Muscle of arm (tissue), 14 donors: Measurements from ENCODE around the gene SLC6A19. TPM values are rescaled to one million over a fixed set of nuclear protein-coding genes. Genes with fewer than 3 reads are reported as not detected.
"Not testable (repeated sequence)": the region's sequence is repeated elsewhere in the genome, so short reads cannot be mapped to it uniquely, and the experiment has no call there.

Source experiments
- DNase-seq: peaks from one replicate; pipeline ENCODE4 v3.0.0-alpha.2; 2013
- long read RNA-seq, 11 donors: transcript quantifications; one replicate each; lab custom pipeline, GENCODE V29; 2026
- polyA plus RNA-seq, 12 donors: library from polyadenylated mRNA; unstranded; fragments of 120-200 nt; gene quantifications; one replicate each; pipeline ENCODE4 v1.2.1, GENCODE V29; 2013; ENCODE audit not compliant: insufficient read length in 12 of 12

SLC6A19 gene
- polyA plus RNA-seq, result 1 to 10 TPM in 1 of 12 donors, under 1 TPM in 6, not detected in 5; 0.03 to 5.2 (median 0.07) TPM
- long read RNA-seq, donor 1, result 0 reads
- long read RNA-seq, donor 2, result 0 reads
- long read RNA-seq, donor 3, result 0 reads
- long read RNA-seq, donor 4, result 0 reads
- long read RNA-seq, donor 5, result 0 reads
- long read RNA-seq, donor 6, result 0 reads
- long read RNA-seq, donor 7, result 0 reads
- long read RNA-seq, donor 8, result 0 reads
- long read RNA-seq, donor 9, full-length matches to known transcripts, result 1 of 1 reads
- long read RNA-seq, donor 9, partial matches to known transcripts, result 0 of 1 reads
- long read RNA-seq, donor 9, other reads (novel, unspliced or antisense), result 0 of 1 reads
- long read RNA-seq, donor 10, result 0 reads
- long read RNA-seq, donor 11, result 0 reads

- no peak for DNase-seq
Measured at GRCh38 chr5:1201327-1202025, at the start of gene SLC6A19. Gene SLC6A19, plus strand, starts transcription at chr5:1201595. Its CDS starts 56 bp downstream, at chr5:1201651.

GRCh38 chr5:1152156-1152555 lies 49.2 kb upstream of the SLC6A19 start:
- no peak for DNase-seq

- DNase-seq, result no peak
Measured at GRCh38 chr5:1152771-1153282, 48.6 kb upstream of the SLC6A19 start.

GRCh38 chr5:1153428-1153827 lies 48.0 kb upstream of the SLC6A19 start:
- DNase-seq, result no peak

- no peak for DNase-seq
Measured at GRCh38 chr5:1155191-1156032, 46.0 kb upstream of the SLC6A19 start.

- DNase-seq, result no peak
Measured at GRCh38 chr5:1156033-1156753, 45.2 kb upstream of the SLC6A19 start.

GRCh38 chr5:1156754-1157460 lies 44.5 kb upstream of the SLC6A19 start:
- DNase-seq, result no peak

GRCh38 chr5:1157461-1157986 lies 43.9 kb upstream of the SLC6A19 start:
- not testable (repeated sequence) for DNase-seq

- no peak for DNase-seq
Measured at GRCh38 chr5:1158647-1159340, 42.6 kb upstream of the SLC6A19 start.

- no peak for DNase-seq
Measured at GRCh38 chr5:1159341-1159675, 42.1 kb upstream of the SLC6A19 start.

GRCh38 chr5:1159774-1160406 lies 41.5 kb upstream of the SLC6A19 start:
- no peak for DNase-seq

GRCh38 chr5:1161108-1161832 lies 40.1 kb upstream of the SLC6A19 start:
- no peak for DNase-seq

- no peak for DNase-seq
Measured at GRCh38 chr5:1161833-1162229, 39.6 kb upstream of the SLC6A19 start.

- DNase-seq, result no peak
Measured at GRCh38 chr5:1162276-1162675, 39.1 kb upstream of the SLC6A19 start.

- no peak for DNase-seq
Measured at GRCh38 chr5:1162751-1163150, 38.6 kb upstream of the SLC6A19 start.

GRCh38 chr5:1163366-1163765 lies 38.0 kb upstream of the SLC6A19 start:
- DNase-seq, result no peak

- DNase-seq, result no peak
Measured at GRCh38 chr5:1163879-1164278, 37.5 kb upstream of the SLC6A19 start.
